SU-DHL-6 (cell line): ENCODE measurements around the gene PET100.

Experiments
- CTCF ChIP-seq: fragments of 200-600 bp; sonication (generic); IDR thresholded peaks from one replicate; pipeline ENCODE4 v1.5.1; 2017; ENCODE audit warnings: antibody characterized with exemption, mild to moderate bottlenecking, low read length, moderate library complexity; ENCODE audit not compliant: insufficient read depth, poor library complexity, severe bottlenecking
- EZH2phosphoT487 ChIP-seq: fragments of 200-600 bp; sonication (generic), shearing (Covaris generic); conservative IDR thresholded peaks from 2 replicates; pipeline ENCODE4 v1.6.1; 2018; ENCODE audit warnings: mild to moderate bottlenecking, antibody characterized with exemption, low read length, moderate library complexity, mixed read lengths

DNA sequence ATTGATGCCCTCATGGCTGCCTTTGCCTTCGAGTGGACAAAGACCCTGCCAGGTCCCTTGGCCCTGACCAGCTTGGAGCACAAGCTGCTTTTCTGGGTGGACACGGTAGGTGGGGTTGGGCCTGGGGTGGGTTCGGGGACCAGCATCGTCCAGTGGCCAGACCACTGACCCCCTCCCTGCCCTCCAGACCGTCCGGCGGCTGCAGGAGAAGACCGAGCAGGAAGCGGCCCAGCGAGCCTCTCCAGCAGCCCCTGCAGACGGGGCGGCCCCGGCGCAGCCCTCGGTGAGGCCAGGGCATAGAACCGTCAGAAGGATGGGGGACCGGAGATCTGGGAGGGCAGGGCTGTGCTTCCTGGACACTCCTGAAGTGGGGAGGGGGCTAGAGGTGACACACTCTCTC lies 23.3 kb upstream of the PET100 start:
- no peak for TF ChIP-seq CTCF
- TF ChIP-seq EZH2phosphoT487, result no peak
